Endothelial cell (in vitro differentiated cells): Measurements from ENCODE around the gene CORO2A. TPM values are rescaled to one million over a fixed set of nuclear protein-coding genes. Genes with fewer than 3 reads are reported as not detected.
"Not testable (repeated sequence)": the region's sequence is repeated elsewhere in the genome, so short reads cannot be mapped to it uniquely, and the experiment has no call there.

Experiments
- DNase-seq: peaks from one replicate; pipeline ENCODE4 v3.0.0; 2021; ENCODE audit warnings: low spot score
- H3K27ac Mint-ChIP-seq: one replicate; pipeline ENCODE4 v1.8.0; 2021; ENCODE audit warnings: mixed read lengths, inconsistent platforms; ENCODE audit not compliant: unreplicated experiment
- H3K27me3 Mint-ChIP-seq: one replicate; pipeline ENCODE4 v1.8.0; 2021; ENCODE audit warnings: mild to moderate bottlenecking, moderate library complexity, mixed read lengths, inconsistent platforms; ENCODE audit not compliant: unreplicated experiment
- H3K36me3 Mint-ChIP-seq: one replicate; pipeline ENCODE4 v1.8.0; 2021; ENCODE audit warnings: mild to moderate bottlenecking, low read depth, mixed read lengths, inconsistent platforms; ENCODE audit not compliant: unreplicated experiment
- H3K4me1 Mint-ChIP-seq: one replicate; pipeline ENCODE4 v1.8.0; 2021; ENCODE audit warnings: mild to moderate bottlenecking, mixed read lengths, inconsistent platforms; ENCODE audit not compliant: unreplicated experiment
- H3K4me3 Mint-ChIP-seq: one replicate; pipeline ENCODE4 v1.8.0; 2021; ENCODE audit warnings: mild to moderate bottlenecking, mixed read lengths, inconsistent platforms; ENCODE audit not compliant: unreplicated experiment
- H3K9me3 Mint-ChIP-seq: one replicate; pipeline ENCODE4 v1.8.0; 2021; ENCODE audit warnings: mixed read lengths, inconsistent platforms; ENCODE audit not compliant: unreplicated experiment
- total RNA-seq: library from RNA; stranded (reverse); fragmentation: NEBNext Ultra II Directional; extraction: Animal tissue kit (Norgen Biotek cat#: 25700); gene quantifications from one replicate; pipeline ENCODE4 v1.2.1, GENCODE V29; 2021; ENCODE audit not compliant: unreplicated experiment
- TF ChIP-seq, protein P1 (sequence below): fragments of 200-600 bp; sonication (generic); IDR thresholded peaks from one replicate; pipeline ENCODE4 v1.5.0; 2021; ENCODE audit warnings: antibody characterized with exemption; ENCODE audit not compliant: unreplicated experiment

CORO2A gene
- total RNA-seq, 1 donor from 2014 or later, result 5.5 TPM

GRCh38 chr9:98080780-98081179 lies 111.7 kb downstream of the CORO2A start:
- Mint-ChIP-seq H3K9me3 (no peaks in the 10 kb centered on the region), H3K36me3 (peaks cover 15% of the 10 kb centered on the region), H3K27ac (no peak overlapping the region), H3K4me1 (peaks cover 7% of the 10 kb centered on the region), H3K4me3 (no peak overlapping the region), H3K27me3 (no peaks in the 10 kb centered on the region)
- TF ChIP-seq, protein P1, sequence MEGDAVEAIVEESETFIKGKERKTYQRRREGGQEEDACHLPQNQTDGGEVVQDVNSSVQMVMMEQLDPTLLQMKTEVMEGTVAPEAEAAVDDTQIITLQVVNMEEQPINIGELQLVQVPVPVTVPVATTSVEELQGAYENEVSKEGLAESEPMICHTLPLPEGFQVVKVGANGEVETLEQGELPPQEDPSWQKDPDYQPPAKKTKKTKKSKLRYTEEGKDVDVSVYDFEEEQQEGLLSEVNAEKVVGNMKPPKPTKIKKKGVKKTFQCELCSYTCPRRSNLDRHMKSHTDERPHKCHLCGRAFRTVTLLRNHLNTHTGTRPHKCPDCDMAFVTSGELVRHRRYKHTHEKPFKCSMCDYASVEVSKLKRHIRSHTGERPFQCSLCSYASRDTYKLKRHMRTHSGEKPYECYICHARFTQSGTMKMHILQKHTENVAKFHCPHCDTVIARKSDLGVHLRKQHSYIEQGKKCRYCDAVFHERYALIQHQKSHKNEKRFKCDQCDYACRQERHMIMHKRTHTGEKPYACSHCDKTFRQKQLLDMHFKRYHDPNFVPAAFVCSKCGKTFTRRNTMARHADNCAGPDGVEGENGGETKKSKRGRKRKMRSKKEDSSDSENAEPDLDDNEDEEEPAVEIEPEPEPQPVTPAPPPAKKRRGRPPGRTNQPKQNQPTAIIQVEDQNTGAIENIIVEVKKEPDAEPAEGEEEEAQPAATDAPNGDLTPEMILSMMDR, result no peak
- no peak for DNase-seq

GRCh38 chr9:98080326-98080725 lies 112.1 kb downstream of the CORO2A start:
- no peaks in the 10 kb centered on the region for H3K27me3 Mint-ChIP-seq
- H3K36me3 Mint-ChIP-seq, result peaks cover 15% of the 10 kb centered on the region
- TF ChIP-seq, protein P1, result no peak
- no peak overlapping the region for H3K4me3 Mint-ChIP-seq
- peaks cover 7% of the 10 kb centered on the region for H3K4me1 Mint-ChIP-seq
- H3K27ac Mint-ChIP-seq, result no peak overlapping the region
- DNase-seq, result no peak
- H3K9me3 Mint-ChIP-seq, result no peaks in the 10 kb centered on the region

DNA sequence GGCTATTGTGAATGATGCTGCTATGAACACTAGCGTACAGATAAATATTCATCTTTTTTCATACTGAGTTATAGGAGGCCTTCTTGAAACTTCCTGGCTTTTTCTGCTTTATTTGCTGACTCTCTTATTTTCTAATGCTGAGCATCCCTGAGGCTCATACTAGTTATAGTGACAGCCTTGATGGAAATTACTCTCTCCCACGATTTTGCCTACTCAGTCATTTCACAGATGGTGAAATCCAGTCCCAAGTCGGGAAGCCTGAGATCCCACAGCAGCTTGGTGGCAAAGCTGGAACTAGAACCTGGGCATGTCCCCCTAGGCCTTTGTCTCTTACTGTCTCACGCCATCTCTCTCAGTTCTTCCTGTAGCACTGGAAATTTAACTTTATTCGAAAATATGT lies 113.5 kb downstream of the CORO2A start:
- TF ChIP-seq, protein P1, result no peak

GRCh38 chr9:98076514-98076890 lies 115.9 kb downstream of the CORO2A start:
- H3K27me3 Mint-ChIP-seq, DNase-seq, H3K9me3 Mint-ChIP-seq, H3K4me1 Mint-ChIP-seq, H3K27ac Mint-ChIP-seq, H3K4me3 Mint-ChIP-seq: not testable (repeated sequence)
- peaks cover 15% of the 10 kb centered on the region for H3K36me3 Mint-ChIP-seq

More for the DNA sequence above, 113.5 kb downstream of the CORO2A start:
- H3K4me1 Mint-ChIP-seq, result peaks cover 13% of the 10 kb centered on the region
- no peaks in the 10 kb centered on the region for H3K27me3 Mint-ChIP-seq
- H3K9me3 Mint-ChIP-seq, result no peaks in the 10 kb centered on the region
- no peak overlapping the region for H3K4me3 Mint-ChIP-seq
- no peak overlapping the region for H3K27ac Mint-ChIP-seq
- peaks cover 15% of the 10 kb centered on the region for H3K36me3 Mint-ChIP-seq
- DNase-seq, result no peak

- TF ChIP-seq, protein P1, result no peak
- H3K36me3 Mint-ChIP-seq, result peaks cover 15% of the 10 kb centered on the region
- H3K4me1 Mint-ChIP-seq, result peaks cover 5% of the 10 kb centered on the region
- no peak overlapping the region for H3K27ac Mint-ChIP-seq
- no peak overlapping the region for H3K4me3 Mint-ChIP-seq
- no peaks in the 10 kb centered on the region for H3K9me3 Mint-ChIP-seq
- no peak for DNase-seq
- peaks cover 2% of the 10 kb centered on the region for H3K27me3 Mint-ChIP-seq
Observed at GRCh38 chr9:98075332-98075805, 117.1 kb downstream of the CORO2A start.
